ENCODE data around the gene CFAP65. TPM values are rescaled to one million over a fixed set of nuclear protein-coding genes. Genes with fewer than 3 reads are reported as not detected.

CFAP65 gene
- total RNA-seq, 1 donor from 2014 or later: not detected

- no peak overlapping the region for H3K27ac Mint-ChIP-seq
- no peak for DNase-seq (ENCODE audit: low spot score)
- H3K36me3 Mint-ChIP-seq (ENCODE audit: low read depth): no peaks in the 10 kb centered on the region
- H3K4me1 Mint-ChIP-seq (ENCODE audit: low read depth): no peaks in the 10 kb centered on the region
- no peaks in the 10 kb centered on the region for H3K27me3 Mint-ChIP-seq (ENCODE audit: low read depth)
- H3K4me3 Mint-ChIP-seq (ENCODE audit: low read depth): no peak overlapping the region
- H3K9me3 Mint-ChIP-seq: no peaks in the 10 kb centered on the region
- intact Hi-C loops (cut with micrococcal nuclease): no loop called here
Observed at GRCh38 chr2:219023045-219023605, 18.2 kb downstream of the CFAP65 start.

- Mint-ChIP-seq H3K27me3 (ENCODE audit: low read depth) (no peaks in the 10 kb centered on the region), H3K27ac (no peak overlapping the region), H3K4me1 (ENCODE audit: low read depth) (no peaks in the 10 kb centered on the region), H3K36me3 (ENCODE audit: low read depth) (no peaks in the 10 kb centered on the region), H3K4me3 (ENCODE audit: low read depth) (no peak overlapping the region), H3K9me3 (no peaks in the 10 kb centered on the region)
- intact Hi-C loops (cut with micrococcal nuclease): no loop called here
- DNase-seq (ENCODE audit: low spot score): no peak
Observed at GRCh38 chr2:219022616-219023015, 18.7 kb downstream of the CFAP65 start.

- intact Hi-C loops (cut with micrococcal nuclease): no loop called here
- no peak overlapping the region for H3K4me3 Mint-ChIP-seq (ENCODE audit: low read depth)
- no peak for DNase-seq (ENCODE audit: low spot score)
- no peaks in the 10 kb centered on the region for H3K4me1 Mint-ChIP-seq (ENCODE audit: low read depth)
- H3K9me3 Mint-ChIP-seq: no peaks in the 10 kb centered on the region
- no peaks in the 10 kb centered on the region for H3K36me3 Mint-ChIP-seq (ENCODE audit: low read depth)
- H3K27me3 Mint-ChIP-seq (ENCODE audit: low read depth): no peaks in the 10 kb centered on the region
- no peak overlapping the region for H3K27ac Mint-ChIP-seq
Observed at GRCh38 chr2:219022041-219022440, 19.3 kb downstream of the CFAP65 start.

- Mint-ChIP-seq H3K4me1 (ENCODE audit: low read depth) (no peaks in the 10 kb centered on the region), H3K27me3 (ENCODE audit: low read depth) (no peaks in the 10 kb centered on the region), H3K36me3 (ENCODE audit: low read depth) (no peaks in the 10 kb centered on the region), H3K27ac (no peak overlapping the region), H3K4me3 (ENCODE audit: low read depth) (no peak overlapping the region), H3K9me3 (no peaks in the 10 kb centered on the region)
- DNase-seq (ENCODE audit: low spot score): no peak
- intact Hi-C loops (cut with micrococcal nuclease): no loop called here
Observed at GRCh38 chr2:219021591-219021990, 19.7 kb downstream of the CFAP65 start.

- intact Hi-C loops (cut with micrococcal nuclease): no loop called here
- Mint-ChIP-seq H3K4me3 (ENCODE audit: low read depth) (no peak overlapping the region), H3K27ac (no peak overlapping the region), H3K36me3 (ENCODE audit: low read depth) (no peaks in the 10 kb centered on the region), H3K4me1 (ENCODE audit: low read depth) (no peaks in the 10 kb centered on the region), H3K9me3 (no peaks in the 10 kb centered on the region), H3K27me3 (ENCODE audit: low read depth) (no peaks in the 10 kb centered on the region)
- DNase-seq (ENCODE audit: low spot score): no peak
Observed at GRCh38 chr2:219020604-219021365, 20.5 kb downstream of the CFAP65 start.

GRCh38 chr2:219019436-219019835 lies 21.9 kb downstream of the CFAP65 start:
- Mint-ChIP-seq H3K4me1 (ENCODE audit: low read depth) (no peaks in the 10 kb centered on the region), H3K27ac (no peak overlapping the region), H3K9me3 (no peaks in the 10 kb centered on the region), H3K27me3 (ENCODE audit: low read depth) (no peaks in the 10 kb centered on the region), H3K4me3 (ENCODE audit: low read depth) (no peak overlapping the region), H3K36me3 (ENCODE audit: low read depth) (no peaks in the 10 kb centered on the region)
- intact Hi-C loops (cut with micrococcal nuclease): no loop called here
- DNase-seq (ENCODE audit: low spot score): no peak

GRCh38 chr2:219018726-219019125 lies 22.6 kb downstream of the CFAP65 start:
- intact Hi-C loops (cut with micrococcal nuclease): no loop called here
- H3K27me3 Mint-ChIP-seq (ENCODE audit: low read depth): no peaks in the 10 kb centered on the region
- H3K4me3 Mint-ChIP-seq (ENCODE audit: low read depth): no peak overlapping the region
- DNase-seq (ENCODE audit: low spot score): no peak
- H3K9me3 Mint-ChIP-seq: no peaks in the 10 kb centered on the region
- no peaks in the 10 kb centered on the region for H3K36me3 Mint-ChIP-seq (ENCODE audit: low read depth)
- H3K27ac Mint-ChIP-seq: no peak overlapping the region
- no peaks in the 10 kb centered on the region for H3K4me1 Mint-ChIP-seq (ENCODE audit: low read depth)

- DNase-seq (ENCODE audit: low spot score): no peak
- Mint-ChIP-seq H3K9me3 (no peaks in the 10 kb centered on the region), H3K4me1 (ENCODE audit: low read depth) (no peaks in the 10 kb centered on the region), H3K27me3 (ENCODE audit: low read depth) (no peaks in the 10 kb centered on the region), H3K27ac (no peak overlapping the region), H3K4me3 (ENCODE audit: low read depth) (no peak overlapping the region), H3K36me3 (ENCODE audit: low read depth) (no peaks in the 10 kb centered on the region)
- intact Hi-C loops (cut with micrococcal nuclease): no loop called here
Observed at GRCh38 chr2:219018286-219018685, 23.0 kb downstream of the CFAP65 start.

GRCh38 chr2:219017201-219017931 lies 23.9 kb downstream of the CFAP65 start:
- peaks cover 2% of the 10 kb centered on the region for H3K27me3 Mint-ChIP-seq (ENCODE audit: low read depth)
- H3K4me3 Mint-ChIP-seq (ENCODE audit: low read depth): no peak overlapping the region
- no peaks in the 10 kb centered on the region for H3K36me3 Mint-ChIP-seq (ENCODE audit: low read depth)
- H3K9me3 Mint-ChIP-seq: no peaks in the 10 kb centered on the region
- H3K4me1 Mint-ChIP-seq (ENCODE audit: low read depth): no peaks in the 10 kb centered on the region
- intact Hi-C loops (cut with micrococcal nuclease): no loop called here
- no peak for DNase-seq (ENCODE audit: low spot score)
- no peak overlapping the region for H3K27ac Mint-ChIP-seq

GRCh38 chr2:219016721-219017120 lies 24.6 kb downstream of the CFAP65 start:
- Mint-ChIP-seq H3K27me3 (ENCODE audit: low read depth) (peaks cover 2% of the 10 kb centered on the region), H3K9me3 (no peaks in the 10 kb centered on the region), H3K27ac (no peak overlapping the region), H3K36me3 (ENCODE audit: low read depth) (no peaks in the 10 kb centered on the region), H3K4me1 (ENCODE audit: low read depth) (no peaks in the 10 kb centered on the region), H3K4me3 (ENCODE audit: low read depth) (no peak overlapping the region)
- DNase-seq (ENCODE audit: low spot score): no peak
- intact Hi-C loops (cut with micrococcal nuclease): no loop called here

GRCh38 chr2:219010873-219011272 lies 30.4 kb downstream of the CFAP65 start:
- intact Hi-C loops (cut with micrococcal nuclease): no loop called here
- Mint-ChIP-seq H3K36me3 (ENCODE audit: low read depth) (no peaks in the 10 kb centered on the region), H3K27me3 (ENCODE audit: low read depth) (peaks cover 11% of the 10 kb centered on the region), H3K27ac (no peak overlapping the region), H3K4me1 (ENCODE audit: low read depth) (no peaks in the 10 kb centered on the region), H3K9me3 (no peaks in the 10 kb centered on the region), H3K4me3 (ENCODE audit: low read depth) (no peak overlapping the region)
- DNase-seq (ENCODE audit: low spot score): no peak

- no peak overlapping the region for H3K4me3 Mint-ChIP-seq (ENCODE audit: low read depth)
- no peak overlapping the region for H3K27ac Mint-ChIP-seq
- intact Hi-C loops (cut with micrococcal nuclease): no loop called here
- H3K27me3 Mint-ChIP-seq (ENCODE audit: low read depth): peaks cover 16% of the 10 kb centered on the region
- no peak for DNase-seq (ENCODE audit: low spot score)
- no peaks in the 10 kb centered on the region for H3K4me1 Mint-ChIP-seq (ENCODE audit: low read depth)
- no peaks in the 10 kb centered on the region for H3K36me3 Mint-ChIP-seq (ENCODE audit: low read depth)
- no peaks in the 10 kb centered on the region for H3K9me3 Mint-ChIP-seq
Observed at GRCh38 chr2:219010162-219010756, 31.1 kb downstream of the CFAP65 start.

- DNase-seq (ENCODE audit: low spot score): no peak
- intact Hi-C loops (cut with micrococcal nuclease): no loop called here
- Mint-ChIP-seq H3K4me1 (ENCODE audit: low read depth) (no peaks in the 10 kb centered on the region), H3K27ac (no peak overlapping the region), H3K36me3 (ENCODE audit: low read depth) (no peaks in the 10 kb centered on the region), H3K27me3 (ENCODE audit: low read depth) (peaks cover 23% of the 10 kb centered on the region), H3K4me3 (ENCODE audit: low read depth) (no peak overlapping the region), H3K9me3 (no peaks in the 10 kb centered on the region)
Observed at GRCh38 chr2:219009294-219009693, 32.0 kb downstream of the CFAP65 start.
